OCI-LY7 (cell line): ENCODE data around the gene PLXNA4. TPM values are rescaled to one million over a fixed set of nuclear protein-coding genes. Genes with fewer than 3 reads are reported as not detected.

Experiments used
- BruUV-seq: library from RNA; stranded (reverse); fragments of 400-500 nt; replicated peaks from 2 replicates; lab custom pipeline; 2021; lab: Mats Ljungman, UMichigan
- CTCF ChIA-PET: fragments of 300-600 bp; sonication (Branson Sonifier 250); formaldehyde crosslinking; loops from one replicate; lab custom pipeline; 2022; ENCODE audit warnings: antibody characterized with exemption; ENCODE audit not compliant: unreplicated experiment; lab: Charles Lee
- POLR2A ChIA-PET: fragments of 300-600 bp; sonication (Branson Sonifier 250); formaldehyde crosslinking; loops from one replicate; lab custom pipeline; 2022; ENCODE audit warnings: antibody characterized with exemption; lab: Charles Lee
- DNase-seq: peaks from one replicate; pipeline ENCODE4 v3.0.0-alpha.2; 2015; ENCODE audit warnings: low spot score
- H2AFZ ChIP-seq: fragments of 200-600 bp; sonication (generic), shearing (Covaris generic); 2 replicates; pipeline ENCODE4 v1.6.1; 2014; ENCODE audit warnings: mild to moderate bottlenecking, antibody characterized with exemption, low read length, moderate library complexity
- H3K27ac ChIP-seq: fragments of 200-600 bp; sonication (generic); 2 replicates; pipeline ENCODE4 v1.5.1; 2014; ENCODE audit warnings: mixed run types, low read depth, mild to moderate bottlenecking, moderate library complexity, low read length, inconsistent platforms; ENCODE audit not compliant: poor library complexity, severe bottlenecking
- H3K36me3 ChIP-seq: fragments of 200-600 bp; sonication (generic); 2 replicates; pipeline ENCODE4 v1.6.1; 2014; ENCODE audit warnings: mild to moderate bottlenecking, antibody characterized with exemption, low read length, moderate library complexity, mixed read lengths; ENCODE audit not compliant: insufficient read depth
- H3K4me1 ChIP-seq: fragments of 200-600 bp; sonication (generic); 2 replicates; pipeline ENCODE4 v1.5.1; 2014; ENCODE audit warnings: mild to moderate bottlenecking, low read length; ENCODE audit not compliant: insufficient read depth, poor library complexity, severe bottlenecking
- H3K4me2 ChIP-seq: fragments of 200-600 bp; sonication (generic); 2 replicates; pipeline ENCODE4 v1.6.1; 2014; ENCODE audit warnings: mild to moderate bottlenecking, low read length
- H3K4me3 ChIP-seq: fragments of 200-600 bp; sonication (generic); 2 replicates; pipeline ENCODE4 v1.5.1; 2014; ENCODE audit warnings: mild to moderate bottlenecking, low read depth, low read length; ENCODE audit not compliant: poor library complexity, severe bottlenecking
- H3K79me2 ChIP-seq: fragments of 200-600 bp; sonication (generic); 2 replicates; pipeline ENCODE4 v1.6.1; 2016; ENCODE audit warnings: low read depth, mild to moderate bottlenecking, low read length, moderate library complexity, mixed read lengths; ENCODE audit not compliant: insufficient read depth
- H3K9me2 ChIP-seq: fragments of 200-600 bp; sonication (generic); 2 replicates; pipeline ENCODE4 v1.6.1; 2016; ENCODE audit warnings: mild to moderate bottlenecking, low read length, mixed read lengths; ENCODE audit not compliant: insufficient read depth
- H3K9me3 ChIP-seq: fragments of 200-600 bp; sonication (generic); 2 replicates; pipeline ENCODE4 v1.6.1; 2014; ENCODE audit warnings: mild to moderate bottlenecking, mixed run types, low read length, mixed read lengths
- H4K20me1 ChIP-seq: fragments of 200-600 bp; sonication (generic); 2 replicates; pipeline ENCODE4 v1.6.1; 2014; ENCODE audit warnings: mild to moderate bottlenecking, antibody characterized with exemption, low read length, moderate library complexity, mixed read lengths; ENCODE audit not compliant: insufficient read depth
- CTCF ChIP-seq: fragments of 200-600 bp; sonication (generic); conservative IDR thresholded peaks from 2 replicates; pipeline ENCODE4 v1.5.1; 2014; ENCODE audit warnings: mild to moderate bottlenecking, antibody characterized with exemption, low read length, moderate library complexity, mixed read lengths
- EZH2phosphoT487 ChIP-seq: fragments of 200-600 bp; sonication (generic); IDR thresholded peaks from 2 replicates; pipeline ENCODE4 v1.6.1; 2018; ENCODE audit warnings: low read depth, borderline replicate concordance, mild to moderate bottlenecking, mixed run types, antibody characterized with exemption, low read length, moderate library complexity, mixed read lengths
- intact Hi-C: fragments of 100-400 bp; cut with micrococcal nuclease; formaldehyde crosslinking; loops from one replicate; pipeline ENCODE4 v1.10.0; 2022; ENCODE audit not compliant: unreplicated experiment
- total RNA-seq, 2 experiments: library from RNA; depleted of rRNA in 1 of 2; stranded (reverse); fragments of >200 nt in 1 of 2; shearing (Covaris generic) in 1 of 2; gene quantifications; 2 replicates each; pipeline ENCODE4 v1.2.3, GENCODE V29; 2014 to 2022

The PLXNA4 gene
- total RNA-seq, 2 experiments from 2014 or later = not detected

- no peak overlapping the region for H2AFZ ChIP-seq
- no peak overlapping the region for H3K27ac ChIP-seq
- no peaks in the 10 kb centered on the region for H3K4me1 ChIP-seq
- no peak for DNase-seq
- CTCF ChIA-PET = no interaction called here
- no peak overlapping the region for H3K4me2 ChIP-seq
- no peak for TF ChIP-seq EZH2phosphoT487
- no peak for TF ChIP-seq CTCF
- H3K9me2 ChIP-seq = no peaks in the 10 kb centered on the region
- no peaks in the 10 kb centered on the region for H3K79me2 ChIP-seq
- POLR2A ChIA-PET = no interaction called here
- H4K20me1 ChIP-seq = no peaks in the 10 kb centered on the region
- no TSS peak for BruUV-seq
- intact Hi-C loops = no loop called here
- no peak overlapping the region for H3K4me3 ChIP-seq
- H3K36me3 ChIP-seq = no peaks in the 10 kb centered on the region
- H3K9me3 ChIP-seq = no peaks in the 10 kb centered on the region
Measured at GRCh38 chr7:132353936-132354335, 222.3 kb downstream of the PLXNA4 start.

GRCh38 chr7:132352800-132353199 lies 223.5 kb downstream of the PLXNA4 start:
- DNase-seq = no peak
- Histone ChIP-seq H2AFZ (no peak overlapping the region), H3K36me3 (no peaks in the 10 kb centered on the region), H4K20me1 (no peaks in the 10 kb centered on the region), H3K9me2 (no peaks in the 10 kb centered on the region), H3K4me1 (no peaks in the 10 kb centered on the region), H3K9me3 (no peaks in the 10 kb centered on the region), H3K27ac (no peak overlapping the region), H3K4me2 (no peak overlapping the region), H3K4me3 (no peak overlapping the region), H3K79me2 (no peaks in the 10 kb centered on the region)
- ChIA-PET POLR2A (no interaction called here), CTCF (no interaction called here)
- intact Hi-C loops = no loop called here
- no TSS peak for BruUV-seq
- TF ChIP-seq EZH2phosphoT487 (no peak), CTCF (no peak)

- Histone ChIP-seq H3K4me1 (no peaks in the 10 kb centered on the region), H3K9me3 (no peaks in the 10 kb centered on the region), H2AFZ (no peak overlapping the region), H3K27ac (no peak overlapping the region), H3K4me3 (no peak overlapping the region), H3K9me2 (no peaks in the 10 kb centered on the region), H3K79me2 (no peaks in the 10 kb centered on the region), H4K20me1 (no peaks in the 10 kb centered on the region), H3K4me2 (no peak overlapping the region), H3K36me3 (no peaks in the 10 kb centered on the region)
- POLR2A ChIA-PET = interaction anchor here (1.1 kb wide), 1 partner anchor 14 kb away, joined by 3 read pairs; no protein-coding TSS in a partner anchor
- TF ChIP-seq EZH2phosphoT487 = no peak
- no peak for TF ChIP-seq CTCF
- no peak for DNase-seq
- CTCF ChIA-PET = no interaction called here
- no TSS peak for BruUV-seq
- intact Hi-C loops = no loop called here
Measured at GRCh38 chr7:132351954-132352499, 224.2 kb downstream of the PLXNA4 start.
